Neural cell (in vitro differentiated cells): ENCODE measurements around the gene TMEM167A.

Source experiments
- CTCF ChIP-seq: fragments of 450-650 bp; IDR thresholded peaks from 2 replicates; pipeline ENCODE4 v1.5.1; 2014; ENCODE audit warnings: antibody characterized with exemption, mild to moderate bottlenecking, moderate library complexity; ENCODE audit not compliant: poor library complexity, severe bottlenecking
- EZH2 ChIP-seq: fragments of 200-600, 300-800 bp; shearing (Covaris generic), sonication (generic); IDR thresholded peaks from 2 replicates; pipeline ENCODE4 v1.6.1; 2014; ENCODE audit warnings: antibody characterized with exemption, low read length, borderline replicate concordance, mild to moderate bottlenecking; ENCODE audit not compliant: insufficient read depth, poor library complexity, severe bottlenecking
- MXI1 ChIP-seq: fragments of 450-650 bp; conservative IDR thresholded peaks from 2 replicates; pipeline ENCODE4 v1.6.1; 2014; ENCODE audit warnings: antibody characterized with exemption, mild to moderate bottlenecking; ENCODE audit not compliant: poor library complexity, severe bottlenecking
- POLR2AphosphoS5 ChIP-seq: IDR thresholded peaks from 2 replicates; pipeline ENCODE4 v1.6.1; 2012
- REST ChIP-seq: IDR thresholded peaks from 2 replicates; pipeline ENCODE4 v1.6.1; 2012; ENCODE audit warnings: borderline replicate concordance
- TAF1 ChIP-seq: IDR thresholded peaks from 2 replicates; pipeline ENCODE4 v1.6.1; 2012; ENCODE audit warnings: low read depth

GRCh38 chr5:83059341-83059740 is 17.9 kb downstream of the TMEM167A start:
- TF ChIP-seq CTCF (no peak), POLR2AphosphoS5 (no peak), REST (no peak), EZH2 (no peak), MXI1 (no peak), TAF1 (no peak)
